ENCODE results near the gene DENND2A. TPM values are rescaled to one million over a fixed set of nuclear protein-coding genes. Genes with fewer than 3 reads are reported as not detected.
"Not testable (repeated sequence)": the region's sequence is repeated elsewhere in the genome, so short reads cannot be mapped to it uniquely, and the experiment has no call there.

Gene DENND2A
- polyA plus RNA-seq, 3 donors: not detected

DNA sequence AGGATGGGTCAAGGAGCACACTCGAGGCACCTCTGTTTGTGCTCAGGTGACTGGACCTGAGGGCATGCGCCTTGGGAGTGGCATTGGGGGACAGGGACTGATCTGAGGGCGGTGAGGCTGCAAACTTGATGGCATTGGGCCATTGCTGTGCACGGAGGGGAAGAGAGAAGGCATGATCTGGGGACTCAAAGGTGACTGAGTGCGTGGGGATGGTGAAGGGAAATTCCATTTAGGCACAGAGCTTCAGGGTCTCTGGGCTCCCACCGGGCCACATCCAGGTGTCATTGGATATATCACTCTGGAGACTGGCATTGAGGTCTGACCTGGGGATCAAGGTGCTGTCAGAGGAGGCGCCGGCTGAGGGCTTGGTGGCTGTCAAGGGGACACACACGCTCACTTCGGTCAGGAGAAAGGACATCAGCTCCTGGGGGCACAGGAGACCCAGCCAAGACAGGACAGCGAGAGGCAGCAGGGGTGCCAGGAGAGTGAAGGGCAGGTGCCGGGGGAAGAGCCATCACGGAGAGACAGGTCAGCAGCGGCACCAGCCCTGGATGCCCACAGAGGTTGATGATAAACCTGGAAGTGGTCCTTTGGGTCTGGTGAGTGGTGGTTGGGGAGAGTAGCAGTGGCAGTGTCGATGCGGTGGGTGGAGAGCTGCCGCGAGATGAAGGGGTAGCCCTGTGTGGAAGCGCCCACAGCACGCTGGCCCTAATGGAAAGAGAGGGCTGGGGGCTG, 37.6 kb upstream of the DENND2A start:
- Histone ChIP-seq H3K27ac (ENCODE audit: low read depth in 1 of 2, low read length in 2 of 2) (no peak overlapping the region), H3K4me2 (replicated peaks; ENCODE audit: extremely low read depth, low read length, poor library complexity, severe bottlenecking) (no peak overlapping the region), H3K36me3 (replicated peaks in 1 of 2; ENCODE audit: control insufficient read depth in 1 of 2, insufficient read depth in 2 of 2, low read length in 2 of 2) (peaks cover 38 to 58% of the 10 kb centered on the region in 2 donors), H3K79me2 (ENCODE audit: insufficient read depth, low read length) (peaks cover 7% of the 10 kb centered on the region), H4K20me1 (ENCODE audit: insufficient read depth, low read length) (no peaks in the 10 kb centered on the region), H3K4me1 (ENCODE audit: control insufficient read depth in 1 of 2, insufficient read depth in 2 of 2, low read length in 2 of 2) (peaks cover 35 to 37% of the 10 kb centered on the region in 2 donors), H3K9me3 (replicated peaks in 1 of 2; ENCODE audit: control insufficient read depth in 1 of 2, insufficient read depth in 1 of 2, low read length in 2 of 2) (no peaks in the 10 kb centered on the region), H3K9ac (ENCODE audit: insufficient read depth, low read length, poor library complexity, severe bottlenecking) (no peak overlapping the region), H3K4me3 (replicated peaks in 1 of 3; ENCODE audit: low read depth in 2 of 3, low read length in 3 of 3) (no peak overlapping the region), H3K27me3 (ENCODE audit: control insufficient read depth in 2 of 2, insufficient read depth in 2 of 2, low read length in 2 of 2) (no peaks in the 10 kb centered on the region), H2AFZ (ENCODE audit: insufficient read depth, low read depth, low read length, poor library complexity, severe bottlenecking) (no peak overlapping the region)
- H3K9me3 Mint-ChIP-seq: no peaks in the 10 kb centered on the region
- TF ChIP-seq, protein P1, sequence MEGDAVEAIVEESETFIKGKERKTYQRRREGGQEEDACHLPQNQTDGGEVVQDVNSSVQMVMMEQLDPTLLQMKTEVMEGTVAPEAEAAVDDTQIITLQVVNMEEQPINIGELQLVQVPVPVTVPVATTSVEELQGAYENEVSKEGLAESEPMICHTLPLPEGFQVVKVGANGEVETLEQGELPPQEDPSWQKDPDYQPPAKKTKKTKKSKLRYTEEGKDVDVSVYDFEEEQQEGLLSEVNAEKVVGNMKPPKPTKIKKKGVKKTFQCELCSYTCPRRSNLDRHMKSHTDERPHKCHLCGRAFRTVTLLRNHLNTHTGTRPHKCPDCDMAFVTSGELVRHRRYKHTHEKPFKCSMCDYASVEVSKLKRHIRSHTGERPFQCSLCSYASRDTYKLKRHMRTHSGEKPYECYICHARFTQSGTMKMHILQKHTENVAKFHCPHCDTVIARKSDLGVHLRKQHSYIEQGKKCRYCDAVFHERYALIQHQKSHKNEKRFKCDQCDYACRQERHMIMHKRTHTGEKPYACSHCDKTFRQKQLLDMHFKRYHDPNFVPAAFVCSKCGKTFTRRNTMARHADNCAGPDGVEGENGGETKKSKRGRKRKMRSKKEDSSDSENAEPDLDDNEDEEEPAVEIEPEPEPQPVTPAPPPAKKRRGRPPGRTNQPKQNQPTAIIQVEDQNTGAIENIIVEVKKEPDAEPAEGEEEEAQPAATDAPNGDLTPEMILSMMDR (IDR thresholded peaks at IDR 0.05): no peak
- H3K27ac Mint-ChIP-seq: peak overlapping the region in 3 of 7 donors; percentile 0 to 26 (median 26)
- no peak overlapping the region for H3K4me3 Mint-ChIP-seq
- peaks cover 36% of the 10 kb centered on the region for H3K4me1 Mint-ChIP-seq
- H3K36me3 Mint-ChIP-seq: peaks cover 47 to 62% of the 10 kb centered on the region in 2 donors
- H3K27me3 Mint-ChIP-seq (ENCODE audit: low read depth in 3 of 3): peaks cover 2 to 5% (median 2%) of the 10 kb centered on the region in 3 donors
- 99% methylated on average over 20 of the region's 20 CpGs for WGBS (ENCODE audit: insufficient coverage)
- no peak for DNase-seq
- intact Hi-C loops (cut with micrococcal nuclease): no loop called here

DNA sequence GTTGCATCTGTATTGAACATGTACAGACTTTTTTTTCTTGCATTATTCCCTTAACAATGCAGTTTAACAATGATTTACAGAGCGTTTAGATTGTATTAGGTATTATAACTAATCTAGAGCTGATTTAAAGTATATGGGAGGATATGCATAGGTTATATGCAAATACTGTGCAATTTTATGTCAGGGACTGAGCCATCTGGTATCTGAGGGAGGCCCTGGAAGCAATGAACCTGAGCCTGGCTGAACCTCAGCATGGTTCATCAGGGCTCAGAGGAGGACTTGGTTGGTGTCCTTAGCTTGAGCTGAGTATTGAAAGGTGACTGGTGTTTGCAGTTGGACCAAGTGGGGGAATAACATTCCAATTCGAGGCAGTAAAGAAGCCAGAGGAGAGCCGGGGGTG, 36.9 kb upstream of the DENND2A start:
- no peaks in the 10 kb centered on the region for H3K9me3 Mint-ChIP-seq
- Histone ChIP-seq H3K27ac (ENCODE audit: low read depth in 1 of 2, low read length in 2 of 2) (no peak overlapping the region), H3K27me3 (ENCODE audit: control insufficient read depth in 2 of 2, insufficient read depth in 2 of 2, low read length in 2 of 2) (no peaks in the 10 kb centered on the region), H3K4me2 (replicated peaks; ENCODE audit: extremely low read depth, low read length, poor library complexity, severe bottlenecking) (no peak overlapping the region), H3K9ac (ENCODE audit: insufficient read depth, low read length, poor library complexity, severe bottlenecking) (no peak overlapping the region), H3K4me3 (replicated peaks in 1 of 3; ENCODE audit: low read depth in 2 of 3, low read length in 3 of 3) (no peak overlapping the region), H3K4me1 (ENCODE audit: control insufficient read depth in 1 of 2, insufficient read depth in 2 of 2, low read length in 2 of 2) (peaks cover 36 to 41% of the 10 kb centered on the region in 2 donors), H3K79me2 (ENCODE audit: insufficient read depth, low read length) (peaks cover 7% of the 10 kb centered on the region), H3K9me3 (replicated peaks in 1 of 2; ENCODE audit: control insufficient read depth in 1 of 2, insufficient read depth in 1 of 2, low read length in 2 of 2) (no peaks in the 10 kb centered on the region), H4K20me1 (ENCODE audit: insufficient read depth, low read length) (no peaks in the 10 kb centered on the region), H3K36me3 (replicated peaks in 1 of 2; ENCODE audit: control insufficient read depth in 1 of 2, insufficient read depth in 2 of 2, low read length in 2 of 2) (peaks cover 35 to 51% of the 10 kb centered on the region in 2 donors), H2AFZ (ENCODE audit: insufficient read depth, low read depth, low read length, poor library complexity, severe bottlenecking) (no peak overlapping the region)
- intact Hi-C loops (cut with micrococcal nuclease): no loop called here
- no peak overlapping the region for H3K4me3 Mint-ChIP-seq
- peaks cover 36% of the 10 kb centered on the region for H3K4me1 Mint-ChIP-seq
- TF ChIP-seq, protein P1 (IDR thresholded peaks at IDR 0.05): no peak
- 100% methylated on average over 2 of the region's 3 CpGs for WGBS (ENCODE audit: insufficient coverage)
- H3K27ac Mint-ChIP-seq: peak overlapping the region in 2 of 7 donors; percentile 31 to 35
- H3K27me3 Mint-ChIP-seq (ENCODE audit: low read depth in 3 of 3): peaks cover 2 to 5% (median 2%) of the 10 kb centered on the region in 3 donors
- no peak for DNase-seq
- H3K36me3 Mint-ChIP-seq: peaks cover 44 to 55% of the 10 kb centered on the region in 2 donors

DNA sequence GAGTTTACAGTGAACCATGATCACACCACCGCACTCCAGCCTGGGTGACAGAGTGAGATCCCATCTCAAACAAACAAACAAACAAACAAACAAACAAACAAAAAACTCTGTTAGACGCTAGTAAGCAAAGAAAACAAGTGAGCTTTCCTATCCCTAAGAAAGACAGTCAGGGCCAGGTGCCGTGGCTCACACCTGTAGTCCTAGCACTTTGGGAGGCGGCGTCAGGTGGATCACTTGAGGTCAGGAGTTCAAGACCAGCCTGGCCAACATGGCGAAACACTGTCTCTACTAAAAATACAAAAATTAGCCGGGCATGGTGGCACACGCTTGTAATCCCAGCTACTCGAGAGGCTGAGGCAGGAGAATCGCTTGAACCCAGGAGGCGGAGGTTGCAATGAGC, 36.3 kb upstream of the DENND2A start:
- H3K9me3 Mint-ChIP-seq; H3K79me2 ChIP-seq (ENCODE audit: insufficient read depth, low read length); H3K27me3 Mint-ChIP-seq (ENCODE audit: low read depth in 3 of 3); H3K4me2 ChIP-seq (replicated peaks; ENCODE audit: extremely low read depth, low read length, poor library complexity, severe bottlenecking); H3K4me3 Mint-ChIP-seq; H3K9me3 ChIP-seq (replicated peaks in 1 of 2; ENCODE audit: control insufficient read depth in 1 of 2, insufficient read depth in 1 of 2, low read length in 2 of 2); H3K27me3 ChIP-seq (ENCODE audit: control insufficient read depth in 2 of 2, insufficient read depth in 2 of 2, low read length in 2 of 2); H2AFZ ChIP-seq (ENCODE audit: insufficient read depth, low read depth, low read length, poor library complexity, severe bottlenecking); H4K20me1 ChIP-seq (ENCODE audit: insufficient read depth, low read length); DNase-seq; intact Hi-C loops (cut with micrococcal nuclease); H3K9ac ChIP-seq (ENCODE audit: insufficient read depth, low read length, poor library complexity, severe bottlenecking); H3K4me3 ChIP-seq (replicated peaks in 1 of 3; ENCODE audit: low read depth in 2 of 3, low read length in 3 of 3): not testable (repeated sequence)
- Histone ChIP-seq H3K27ac (ENCODE audit: low read depth in 1 of 2, low read length in 2 of 2) (peak overlapping the region; percentile 17 to 70), H3K4me1 (ENCODE audit: control insufficient read depth in 1 of 2, insufficient read depth in 2 of 2, low read length in 2 of 2) (peaks cover 42 to 46% of the 10 kb centered on the region in 2 donors), H3K36me3 (replicated peaks in 1 of 2; ENCODE audit: control insufficient read depth in 1 of 2, insufficient read depth in 2 of 2, low read length in 2 of 2) (peaks cover 30 to 46% of the 10 kb centered on the region in 2 donors)
- H3K36me3 Mint-ChIP-seq: peaks cover 40 to 50% of the 10 kb centered on the region in 2 donors
- WGBS (ENCODE audit: insufficient coverage): 100% methylated on average over 6 of the region's 11 CpGs
- peaks cover 42% of the 10 kb centered on the region for H3K4me1 Mint-ChIP-seq
- peak overlapping the region in 6 of 7 donors; percentile 71 to 95 (median 83) for H3K27ac Mint-ChIP-seq

All from CD14-positive monocyte (primary cell).